GM12878 (cell line): ENCODE measurements around the gene LGI4. TPM values are rescaled to one million over a fixed set of nuclear protein-coding genes. Genes with fewer than 3 reads are reported as not detected.

ENCODE experiments used
- ATAC-seq: fragments of 200-7000 bp; cut with Tn5 transposase; 3 replicates; pipeline ENCODE4 v1.9.1; 2020; ENCODE audit warnings: mild to moderate bottlenecking, moderate library complexity
- BruUV-seq: library from RNA; stranded (reverse); fragments of 400-500 nt; replicated peaks from 2 replicates; lab custom pipeline; 2021; lab: Mats Ljungman, UMichigan
- CTCF ChIA-PET: fragments of 300-600 bp; sonication (Branson Sonifier 250); formaldehyde crosslinking; extraction: SDS; loops from one replicate; lab custom pipeline; 2021; ENCODE audit warnings: inconsistent platforms; lab: Yijun Ruan, JAX
- POLR2A ChIA-PET: fragments of 350-600 bp; formaldehyde crosslinking; extraction: SDS; loops from one replicate; lab custom pipeline; 2021; ENCODE audit warnings: inconsistent platforms; lab: Charles Lee
- RAD21 ChIA-PET: fragments of 300-600 bp; sonication (Branson Sonifier 250); formaldehyde crosslinking; loops from one replicate; lab custom pipeline; 2023; ENCODE audit warnings: antibody characterized with exemption; ENCODE audit not compliant: unreplicated experiment; lab: Charles Lee
- SMC1A ChIA-PET: fragments of 300-600 bp; sonication (Branson Sonifier 250); formaldehyde crosslinking; loops from one replicate; lab custom pipeline; 2023; ENCODE audit not compliant: unreplicated experiment, uncharacterized antibody; lab: Charles Lee
- DNase-seq: peaks from one replicate; pipeline ENCODE4 v3.0.0-alpha.2; 2011; ENCODE audit warnings: low read depth, low spot score
- FAIRE-seq: peaks from 3 replicates; lab custom pipeline; 2011; peaks lifted over from hg19 to GRCh38; lab: Jason Lieb, UNC
- H2AFZ ChIP-seq: 2 replicates; pipeline ENCODE4 v1.6.0; 2011; ENCODE audit warnings: low read depth, low read length, control low read depth; ENCODE audit not compliant: control insufficient read depth
- H3K27ac ChIP-seq: 2 replicates; pipeline ENCODE4 v1.5.1; 2011; ENCODE audit warnings: control low read depth; ENCODE audit not compliant: control insufficient read depth, insufficient read depth
- H3K27me3 ChIP-seq, 2 experiments: replicated peaks in 1 of 2; 2 replicates each; pipeline versions ENCODE4 v1.6.0 to v1.6.1; 2011; ENCODE audit warnings: low read length in 1 of 2; ENCODE audit not compliant: control insufficient read depth in 2 of 2, insufficient read depth in 2 of 2
- H3K36me3 ChIP-seq, 2 experiments: 2 replicates each; pipeline ENCODE4 v1.5.1; 2011; ENCODE audit warnings: low read length in 1 of 2; ENCODE audit not compliant: control insufficient read depth in 2 of 2, insufficient read depth in 2 of 2
- H3K4me1 ChIP-seq: 2 replicates; pipeline ENCODE4 v1.6.1; 2011; ENCODE audit warnings: mild to moderate bottlenecking, low read length, moderate library complexity, mixed read lengths; ENCODE audit not compliant: control insufficient read depth, insufficient read depth
- H3K4me2 ChIP-seq: 2 replicates; pipeline ENCODE4 v1.6.0; 2011; ENCODE audit warnings: control low read depth; ENCODE audit not compliant: control insufficient read depth, insufficient read depth
- H3K4me3 ChIP-seq: fragments of 200-600 bp; sonication (generic); 2 replicates; pipeline ENCODE4 v1.5.1; 2016
- H3K79me2 ChIP-seq: 2 replicates; pipeline ENCODE4 v1.6.0; 2011; ENCODE audit warnings: low read length; ENCODE audit not compliant: control insufficient read depth, insufficient read depth
- H3K9ac ChIP-seq: 2 replicates; pipeline ENCODE4 v1.8.0; 2011; ENCODE audit warnings: low read length, control low read depth, mixed read lengths; ENCODE audit not compliant: control insufficient read depth, insufficient read depth
- H3K9me3 ChIP-seq: replicated peaks from 3 replicates; pipeline ENCODE4 v1.5.1; 2011; ENCODE audit warnings: mild to moderate bottlenecking, low read length; ENCODE audit not compliant: control insufficient read depth, insufficient read depth
- H4K20me1 ChIP-seq: 2 replicates; pipeline ENCODE4 v1.6.0; 2011; ENCODE audit not compliant: control insufficient read depth, insufficient read depth
- ATF7 ChIP-seq: fragments of 450-650 bp; IDR thresholded peaks from 2 replicates; pipeline ENCODE4 v1.6.1; 2016; ENCODE audit warnings: low read depth, mild to moderate bottlenecking
- BMI1 ChIP-seq: fragments of 450-650 bp; IDR thresholded peaks from 2 replicates; pipeline ENCODE4 v1.6.1; 2016; ENCODE audit warnings: mild to moderate bottlenecking, moderate library complexity, borderline replicate concordance
- DPF2 ChIP-seq: fragments of 450-650 bp; IDR thresholded peaks from 2 replicates; pipeline ENCODE4 v1.6.1; 2017; ENCODE audit warnings: mild to moderate bottlenecking
- FOS ChIP-seq: IDR thresholded peaks from 3 replicates; pipeline ENCODE4 v1.6.1; 2011; ENCODE audit warnings: borderline replicate concordance; ENCODE audit not compliant: insufficient read length; ENCODE audit errors: extremely low read depth
- GABPA ChIP-seq: IDR thresholded peaks from 2 replicates; pipeline ENCODE4 v1.6.1; 2014; ENCODE audit warnings: antibody characterized with exemption, low read depth, mild to moderate bottlenecking, inconsistent platforms
- GATAD2B ChIP-seq: fragments of 450-650 bp; conservative IDR thresholded peaks from 2 replicates; pipeline ENCODE4 v1.6.1; 2017; ENCODE audit warnings: low read depth, mild to moderate bottlenecking, moderate library complexity
- KDM1A ChIP-seq: fragments of 200-600 bp; sonication (generic); IDR thresholded peaks from 2 replicates; pipeline ENCODE4 v1.6.1; 2016; ENCODE audit warnings: borderline replicate concordance
- MYB ChIP-seq: fragments of 150-350 bp; IDR thresholded peaks from 2 replicates; pipeline ENCODE4 v1.6.1; 2014; ENCODE audit warnings: mild to moderate bottlenecking, low read depth, low read length, borderline replicate concordance
- NBN ChIP-seq: fragments of 450-650 bp; IDR thresholded peaks from 2 replicates; pipeline ENCODE4 v1.6.1; 2016
- PAX5 ChIP-seq: IDR thresholded peaks from 2 replicates; pipeline ENCODE4 v1.6.1; 2011; ENCODE audit warnings: low read depth, low read length, borderline replicate concordance
- PML ChIP-seq: IDR thresholded peaks from 2 replicates; pipeline ENCODE4 v1.6.1; 2012; ENCODE audit warnings: low read length, inconsistent platforms
- SMARCA5 ChIP-seq: fragments of 450-650 bp; IDR thresholded peaks from 2 replicates; pipeline ENCODE4 v1.6.1; 2017; ENCODE audit warnings: mild to moderate bottlenecking
- SUZ12 ChIP-seq: fragments of 200-600 bp; sonication (generic); IDR thresholded peaks from one replicate; pipeline ENCODE4 v1.6.1; 2018; ENCODE audit warnings: antibody characterized with exemption, mild to moderate bottlenecking; ENCODE audit not compliant: unreplicated experiment
- ZNF207 ChIP-seq: fragments of 450-650 bp; IDR thresholded peaks from 2 replicates; pipeline ENCODE4 v1.6.1; 2014; ENCODE audit warnings: antibody characterized with exemption, mild to moderate bottlenecking, borderline replicate concordance
- WGBS: methylation state at CpG from one replicate; pipeline ENCODE4 v1.1.6; 2016; ENCODE audit warnings: low lambda C conversion rate; ENCODE audit not compliant: insufficient replicate concordance, insufficient coverage; ENCODE audit errors: missing lambda C conversion rate; 5-methylcytosine and 5-hydroxymethylcytosine counted together
- in situ Hi-C: fragments of 300-500 bp; cut with MboI; formaldehyde crosslinking; loops from 9 replicates; pipeline ENCODE4 v1.14.3; 2018; ENCODE audit warnings: mixed read lengths
- intact Hi-C: fragments of 100-400 bp; cut with micrococcal nuclease; formaldehyde crosslinking; loops from one replicate; pipeline ENCODE4 v1.14.2; 2022; ENCODE audit not compliant: unreplicated experiment
- polyA plus RNA-seq, 11 experiments: library from polyadenylated mRNA; depleted of rRNA in 4 of 11; unstranded in 6 of 11; stranded (reverse) in 5 of 11; fragments of >200 nt; fragmentation: Nextera tagmentation in 4 of 11; fragmentation: Illumina TruSeq in 1 of 11; extraction: Ambion mirVana in 4 of 11; extraction: Trizol in 1 of 11; gene quantifications; 1 replicate in 1 of 11; 2 replicates in 10 of 11; pipeline versions ENCODE4 v1.2.1 to v1.2.3, GENCODE V29; 2011 to 2016; ENCODE audit warnings: inconsistent platforms in 2 of 11, missing spikeins in 2 of 11, low read depth in 1 of 11
- total RNA-seq, 4 experiments: library from RNA; depleted of rRNA in 3 of 4; stranded (reverse); fragments of >200 nt in 3 of 4; fragmentation: Illumina TruSeq in 1 of 4; extraction: Trizol in 1 of 4; gene quantifications; 2 replicates each; pipeline versions ENCODE4 v1.2.1 to v1.2.3, GENCODE V29; 2013 to 2021
- TF ChIP-seq, protein P1 (sequence below): fragments of 450-650 bp; IDR thresholded peaks from 2 replicates; pipeline ENCODE4 v1.6.1; 2016; ENCODE audit warnings: mild to moderate bottlenecking
- TF ChIP-seq, protein P2 (sequence below): fragments of 450-650 bp; formaldehyde crosslinking; IDR thresholded peaks from 2 replicates; pipeline ENCODE4 v1.4.0; 2022; ENCODE audit warnings: mild to moderate bottlenecking, moderate library complexity

LGI4 gene
- total and polyA plus RNA-seq, 10 of the 15 experiments (the other 5 are each of a cell fraction or from before 2014, with no cell fraction given) = 0.11 TPM; not detected in 9

DNA sequence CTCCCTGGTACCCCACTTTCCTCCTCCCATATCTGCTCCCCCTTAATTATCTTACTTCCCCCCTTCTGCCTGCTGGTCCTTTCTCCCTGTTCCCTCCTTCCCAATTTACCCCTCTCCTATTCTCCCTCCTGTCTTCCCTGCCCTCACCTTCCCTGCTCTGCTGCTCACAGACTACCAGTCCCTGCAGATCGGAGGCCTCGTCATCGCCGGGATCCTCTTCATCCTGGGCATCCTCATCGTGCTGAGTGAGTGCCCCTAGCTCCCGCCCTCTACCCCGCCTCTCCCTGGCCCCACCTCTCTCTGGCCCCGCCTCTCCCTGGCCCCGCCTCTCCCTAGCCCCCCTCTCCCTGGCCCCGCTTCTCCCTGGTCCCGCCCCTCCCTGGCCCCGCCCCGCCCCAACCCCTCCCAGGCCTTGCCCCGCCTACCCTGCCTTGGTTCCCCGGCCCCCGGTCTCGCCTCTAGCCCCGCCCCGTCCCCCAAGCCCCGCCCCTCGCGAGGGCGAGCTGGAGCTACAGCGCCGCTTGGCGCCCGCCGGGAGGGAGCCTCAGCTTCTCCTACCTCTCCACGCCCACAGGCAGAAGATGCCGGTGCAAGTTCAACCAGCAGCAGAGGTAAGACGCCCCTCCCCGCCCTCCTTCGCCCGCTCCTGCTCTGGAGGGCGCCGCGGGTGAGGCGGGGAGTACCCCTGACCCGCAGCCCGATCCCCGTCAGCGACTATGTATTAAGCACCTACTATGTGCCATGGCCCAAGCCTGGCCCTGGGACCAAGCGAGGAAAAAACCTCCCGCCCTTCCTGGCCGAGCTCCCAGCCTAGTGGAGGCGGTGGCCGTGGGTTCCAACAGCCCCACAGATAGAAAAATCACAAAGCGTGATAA is 6.3 kb upstream of the LGI4 start:
- Histone ChIP-seq H3K36me3 (no peaks in the 10 kb centered on the region), H3K79me2 (no peaks in the 10 kb centered on the region), H3K4me2 (peak overlapping the region; percentile 79), H2AFZ (peak overlapping the region; percentile 44), H3K27me3 (peaks cover 2 to 5% of the 10 kb centered on the region in 2 experiments; a peak in 2 of 4 replicates), H4K20me1 (no peaks in the 10 kb centered on the region), H3K4me3 (peak overlapping the region; percentile 47; the same call in 1 of the 2 replicates), H3K9ac (no peak overlapping the region), H3K27ac (no peak overlapping the region), H3K4me1 (peaks cover 17% of the 10 kb centered on the region), H3K9me3 (no peaks in the 10 kb centered on the region)
- SMC1A ChIA-PET = interaction anchor here (0.6 to 2.4 kb wide), 30 partner anchors 13 to 483 kb away, joined by 3 to 25 read pairs (median 4); partner anchors contain the start of genes FXYD3 and FXYD5
- under 1% methylated on average over 39 of the region's 48 CpGs for WGBS
- RAD21 ChIA-PET = interaction anchor here (0.6 to 3.0 kb wide), 39 partner anchors 13 to 464 kb away, joined by 3 to 31 read pairs (median 4); partner anchors contain the start of genes FFAR1, FXYD5, SCGB2B2 and ZNF302
- in situ Hi-C loops = no loop called here
- FAIRE-seq (peak; percentile 68), DNase-seq (no peak), ATAC-seq (peak; percentile 90)
- no TSS peak for BruUV-seq
- intact Hi-C loops = loop anchor here (5.0 kb wide), 1 partner anchor 106 kb away; the partner anchor contains the start of gene LSR
- POLR2A ChIA-PET = interaction anchor here (0.7 to 1.5 kb wide), 6 partner anchors 9 to 97 kb away, joined by 3 to 6 read pairs (median 4); partner anchors contain the start of gene FXYD5
- CTCF ChIA-PET = interaction anchor here (0.7 to 3.3 kb wide), 46 partner anchors 9 to 369 kb away, joined by 3 to 41 read pairs (median 5); partner anchors contain the start of genes FFAR1, FXYD3 and FXYD5
- TF ChIP-seq DPF2 (peak; percentile 97), FOS (no peak), SMARCA5 (peak; percentile 26; the same call in 1 of the 2 replicates), ZNF207 (no peak), GABPA (no peak), NBN (peak; percentile 29; the same call in 1 of the 2 replicates), PAX5 (no peak), BMI1 (no peak), GATAD2B (0 out of 2 replicates have a peak, but pooled peaks have one; percentile 29), SUZ12 (no peak), MYB (no peak), PML (no peak), ATF7 (no peak), KDM1A (no peak)
- TF ChIP-seq, protein P1, sequence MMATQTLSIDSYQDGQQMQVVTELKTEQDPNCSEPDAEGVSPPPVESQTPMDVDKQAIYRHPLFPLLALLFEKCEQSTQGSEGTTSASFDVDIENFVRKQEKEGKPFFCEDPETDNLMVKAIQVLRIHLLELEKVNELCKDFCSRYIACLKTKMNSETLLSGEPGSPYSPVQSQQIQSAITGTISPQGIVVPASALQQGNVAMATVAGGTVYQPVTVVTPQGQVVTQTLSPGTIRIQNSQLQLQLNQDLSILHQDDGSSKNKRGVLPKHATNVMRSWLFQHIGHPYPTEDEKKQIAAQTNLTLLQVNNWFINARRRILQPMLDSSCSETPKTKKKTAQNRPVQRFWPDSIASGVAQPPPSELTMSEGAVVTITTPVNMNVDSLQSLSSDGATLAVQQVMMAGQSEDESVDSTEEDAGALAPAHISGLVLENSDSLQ = 0 out of 2 replicates have a peak, but pooled peaks have one; percentile 5
- TF ChIP-seq, protein P2, sequence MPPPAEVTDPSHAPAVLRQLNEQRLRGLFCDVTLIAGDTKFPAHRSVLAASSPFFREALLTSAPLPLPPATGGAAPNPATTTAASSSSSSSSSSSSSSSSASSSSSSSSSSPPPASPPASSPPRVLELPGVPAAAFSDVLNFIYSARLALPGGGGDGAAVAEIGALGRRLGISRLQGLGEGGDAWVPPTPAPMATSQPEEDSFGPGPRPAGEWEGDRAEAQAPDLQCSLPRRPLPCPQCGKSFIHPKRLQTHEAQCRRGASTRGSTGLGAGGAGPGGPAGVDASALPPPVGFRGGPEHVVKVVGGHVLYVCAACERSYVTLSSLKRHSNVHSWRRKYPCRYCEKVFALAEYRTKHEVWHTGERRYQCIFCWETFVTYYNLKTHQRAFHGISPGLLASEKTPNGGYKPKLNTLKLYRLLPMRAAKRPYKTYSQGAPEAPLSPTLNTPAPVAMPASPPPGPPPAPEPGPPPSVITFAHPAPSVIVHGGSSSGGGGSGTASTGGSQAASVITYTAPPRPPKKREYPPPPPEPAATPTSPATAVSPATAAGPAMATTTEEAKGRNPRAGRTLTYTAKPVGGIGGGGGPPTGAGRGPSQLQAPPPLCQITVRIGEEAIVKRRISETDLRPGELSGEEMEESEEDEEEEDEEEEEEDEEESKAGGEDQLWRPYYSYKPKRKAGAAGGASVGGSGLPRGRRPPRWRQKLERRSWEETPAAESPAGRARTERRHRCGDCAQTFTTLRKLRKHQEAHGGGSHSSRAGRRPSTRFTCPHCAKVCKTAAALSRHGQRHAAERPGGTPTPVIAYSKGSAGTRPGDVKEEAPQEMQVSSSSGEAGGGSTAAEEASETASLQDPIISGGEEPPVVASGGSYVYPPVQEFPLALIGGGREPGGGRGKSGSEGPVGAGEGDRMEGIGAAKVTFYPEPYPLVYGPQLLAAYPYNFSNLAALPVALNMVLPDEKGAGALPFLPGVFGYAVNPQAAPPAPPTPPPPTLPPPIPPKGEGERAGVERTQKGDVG = no peak
